SK-N-SH treated with all-trans-retinoic acid at 6 μM for 48 hours (cell line): ENCODE data around the gene TECTB.
"Not testable (repeated sequence)": the region's sequence is repeated elsewhere in the genome, so short reads cannot be mapped to it uniquely, and the experiment has no call there.

ENCODE experiments used
- ATAC-seq: fragments of 200-7000 bp; cut with Tn5 transposase; 3 replicates; pipeline ENCODE4 v1.9.1; 2020; ENCODE audit warnings: mild to moderate bottlenecking, moderate library complexity
- ARNTL ChIP-seq: fragments of 450-650 bp; formaldehyde crosslinking; IDR thresholded peaks from 2 replicates; pipeline ENCODE4 v1.5.0; 2020; ENCODE audit warnings: low read depth, mild to moderate bottlenecking, moderate library complexity, borderline replicate concordance
- BACH2 ChIP-seq: fragments of 250-450 bp; sonication (Bioruptor Pico); IDR thresholded peaks from 2 replicates; pipeline ENCODE4 v1.9.0; 2021; ENCODE audit warnings: mild to moderate bottlenecking, borderline replicate concordance
- CSDC2 ChIP-seq: fragments of 250-450 bp; sonication (Bioruptor Pico); IDR thresholded peaks from 2 replicates; pipeline ENCODE4 v1.5.0; 2020; ENCODE audit warnings: mild to moderate bottlenecking, moderate library complexity
- ESRRG ChIP-seq: fragments of 250-450 bp; sonication (Bioruptor Pico); IDR thresholded peaks from 2 replicates; pipeline ENCODE4 v1.6.1; 2021; ENCODE audit warnings: mild to moderate bottlenecking
- GLIS3 ChIP-seq: fragments of 250-450 bp; sonication (Bioruptor Pico); IDR thresholded peaks from 2 replicates; pipeline ENCODE4 v1.5.0; 2020; ENCODE audit warnings: mild to moderate bottlenecking, moderate library complexity
- ISL1 ChIP-seq: fragments of 250-450 bp; sonication (Bioruptor Pico); IDR thresholded peaks from 2 replicates; pipeline ENCODE4 v2.1.2; 2022; ENCODE audit warnings: mild to moderate bottlenecking, moderate library complexity
- OSR1 ChIP-seq: fragments of 250-450 bp; sonication (Bioruptor Pico); IDR thresholded peaks from 2 replicates; pipeline ENCODE4 v1.8.0; 2022; ENCODE audit warnings: moderate library complexity, mild to moderate bottlenecking, inconsistent platforms
- PPARA ChIP-seq: fragments of 250-450 bp; sonication (Bioruptor Pico); IDR thresholded peaks from 2 replicates; pipeline ENCODE4 v1.5.0; 2020; ENCODE audit warnings: mild to moderate bottlenecking, borderline replicate concordance
- RARB ChIP-seq: fragments of 250-450 bp; sonication (Bioruptor Pico); IDR thresholded peaks from 2 replicates; pipeline ENCODE4 v1.8.0; 2021; ENCODE audit warnings: mild to moderate bottlenecking, moderate library complexity
- SNAI2 ChIP-seq: fragments of 250-450 bp; sonication (Bioruptor Pico); IDR thresholded peaks from 2 replicates; pipeline ENCODE4 v1.5.0; 2020; ENCODE audit warnings: mild to moderate bottlenecking, moderate library complexity
- TCF4 ChIP-seq: fragments of 250-450 bp; sonication (Bioruptor Pico); IDR thresholded peaks from 2 replicates; pipeline ENCODE4 v1.8.0; 2021; ENCODE audit warnings: mild to moderate bottlenecking, moderate library complexity, borderline replicate concordance
- TOX ChIP-seq: fragments of 250-450 bp; sonication (Bioruptor Pico); IDR thresholded peaks from 2 replicates; pipeline ENCODE4 v1.8.0; 2021; ENCODE audit warnings: mild to moderate bottlenecking, moderate library complexity, borderline replicate concordance
- ZC3H10 ChIP-seq: fragments of 250-450 bp; sonication (Bioruptor Pico); IDR thresholded peaks from 2 replicates; pipeline ENCODE4 v1.5.1; 2021; ENCODE audit warnings: mild to moderate bottlenecking, moderate library complexity
- ZFP3 ChIP-seq: fragments of 250-450 bp; sonication (Bioruptor Pico); IDR thresholded peaks from 2 replicates; pipeline ENCODE4 v1.5.0; 2020; ENCODE audit warnings: mild to moderate bottlenecking, moderate library complexity
- ZFP30 ChIP-seq: fragments of 450-650 bp; formaldehyde crosslinking; IDR thresholded peaks from 2 replicates; pipeline ENCODE4 v1.5.0; 2022; ENCODE audit warnings: mild to moderate bottlenecking, moderate library complexity
- ZNF565 ChIP-seq: fragments of 450-650 bp; formaldehyde crosslinking; conservative IDR thresholded peaks from 2 replicates; pipeline ENCODE4 v1.5.0; 2020; ENCODE audit warnings: low read depth, mild to moderate bottlenecking, moderate library complexity
- ZNF70 ChIP-seq: fragments of 450-650 bp; formaldehyde crosslinking; IDR thresholded peaks from 2 replicates; pipeline ENCODE4 v1.5.0; 2020; ENCODE audit warnings: mild to moderate bottlenecking, moderate library complexity
- ZNF8 ChIP-seq: fragments of 450-650 bp; formaldehyde crosslinking; IDR thresholded peaks from 2 replicates; pipeline ENCODE4 v1.5.0; 2020; ENCODE audit warnings: mild to moderate bottlenecking, moderate library complexity
- TF ChIP-seq, protein P1 (sequence below): fragments of 250-450 bp; sonication (Bioruptor Pico); IDR thresholded peaks from 2 replicates; pipeline ENCODE4 v1.8.0; 2021; ENCODE audit warnings: low read depth, mild to moderate bottlenecking, moderate library complexity, borderline replicate concordance
- TF ChIP-seq, protein P2 (sequence below): fragments of 250-450 bp; sonication (Bioruptor Pico); IDR thresholded peaks from 2 replicates; pipeline ENCODE4 v1.5.0; 2020; ENCODE audit warnings: mild to moderate bottlenecking, moderate library complexity
- TF ChIP-seq, protein P3 (sequence below): fragments of 250-450 bp; sonication (Bioruptor Pico); IDR thresholded peaks from 2 replicates; pipeline ENCODE4 v1.8.0; 2020; ENCODE audit warnings: mild to moderate bottlenecking, moderate library complexity, borderline replicate concordance
- TF ChIP-seq, protein P4 (sequence below): fragments of 250-450 bp; sonication (Bioruptor Pico); IDR thresholded peaks from 2 replicates; pipeline ENCODE4 v1.5.1; 2020; ENCODE audit warnings: low read depth, mild to moderate bottlenecking, moderate library complexity

The TECTB gene

DNA sequence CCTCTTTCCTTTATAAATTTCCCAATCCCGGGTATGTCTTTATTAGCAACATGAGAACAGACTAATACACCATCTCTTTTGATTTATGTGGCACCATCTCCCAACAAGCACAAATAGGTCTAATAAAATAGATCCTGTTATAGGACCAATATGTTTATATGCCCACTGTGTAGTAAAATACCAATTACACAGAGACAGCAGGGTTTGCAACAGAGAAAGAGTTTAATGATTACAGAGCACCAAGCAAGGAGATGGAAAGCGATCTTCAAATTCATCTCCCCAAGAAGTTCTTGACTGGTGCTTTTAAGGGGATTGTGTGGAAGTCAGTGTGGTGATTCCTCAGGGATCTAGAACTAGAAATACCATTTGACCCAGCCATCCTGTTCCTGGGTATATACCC lies 33.5 kb upstream of the TECTB start:
- no peak for ATAC-seq
- TF ChIP-seq ISL1 (CRISPR knock-in tag): no peak
- TF ChIP-seq ESRRG (CRISPR knock-in tag): no peak
- TF ChIP-seq SNAI2 (CRISPR knock-in tag): no peak
- no peak for TF ChIP-seq GLIS3 (CRISPR knock-in tag)
- no peak for TF ChIP-seq ZNF70
- TF ChIP-seq ZNF8: no peak
- TF ChIP-seq, protein P1, sequence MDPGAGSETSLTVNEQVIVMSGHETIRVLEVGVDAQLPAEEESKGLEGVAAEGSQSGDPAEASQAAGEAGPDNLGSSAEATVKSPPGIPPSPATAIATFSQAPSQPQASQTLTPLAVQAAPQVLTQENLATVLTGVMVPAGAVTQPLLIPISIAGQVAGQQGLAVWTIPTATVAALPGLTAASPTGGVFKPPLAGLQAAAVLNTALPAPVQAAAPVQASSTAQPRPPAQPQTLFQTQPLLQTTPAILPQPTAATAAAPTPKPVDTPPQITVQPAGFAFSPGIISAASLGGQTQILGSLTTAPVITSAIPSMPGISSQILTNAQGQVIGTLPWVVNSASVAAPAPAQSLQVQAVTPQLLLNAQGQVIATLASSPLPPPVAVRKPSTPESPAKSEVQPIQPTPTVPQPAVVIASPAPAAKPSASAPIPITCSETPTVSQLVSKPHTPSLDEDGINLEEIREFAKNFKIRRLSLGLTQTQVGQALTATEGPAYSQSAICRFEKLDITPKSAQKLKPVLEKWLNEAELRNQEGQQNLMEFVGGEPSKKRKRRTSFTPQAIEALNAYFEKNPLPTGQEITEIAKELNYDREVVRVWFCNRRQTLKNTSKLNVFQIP (CRISPR knock-in tag): no peak
- TF ChIP-seq, protein P2, sequence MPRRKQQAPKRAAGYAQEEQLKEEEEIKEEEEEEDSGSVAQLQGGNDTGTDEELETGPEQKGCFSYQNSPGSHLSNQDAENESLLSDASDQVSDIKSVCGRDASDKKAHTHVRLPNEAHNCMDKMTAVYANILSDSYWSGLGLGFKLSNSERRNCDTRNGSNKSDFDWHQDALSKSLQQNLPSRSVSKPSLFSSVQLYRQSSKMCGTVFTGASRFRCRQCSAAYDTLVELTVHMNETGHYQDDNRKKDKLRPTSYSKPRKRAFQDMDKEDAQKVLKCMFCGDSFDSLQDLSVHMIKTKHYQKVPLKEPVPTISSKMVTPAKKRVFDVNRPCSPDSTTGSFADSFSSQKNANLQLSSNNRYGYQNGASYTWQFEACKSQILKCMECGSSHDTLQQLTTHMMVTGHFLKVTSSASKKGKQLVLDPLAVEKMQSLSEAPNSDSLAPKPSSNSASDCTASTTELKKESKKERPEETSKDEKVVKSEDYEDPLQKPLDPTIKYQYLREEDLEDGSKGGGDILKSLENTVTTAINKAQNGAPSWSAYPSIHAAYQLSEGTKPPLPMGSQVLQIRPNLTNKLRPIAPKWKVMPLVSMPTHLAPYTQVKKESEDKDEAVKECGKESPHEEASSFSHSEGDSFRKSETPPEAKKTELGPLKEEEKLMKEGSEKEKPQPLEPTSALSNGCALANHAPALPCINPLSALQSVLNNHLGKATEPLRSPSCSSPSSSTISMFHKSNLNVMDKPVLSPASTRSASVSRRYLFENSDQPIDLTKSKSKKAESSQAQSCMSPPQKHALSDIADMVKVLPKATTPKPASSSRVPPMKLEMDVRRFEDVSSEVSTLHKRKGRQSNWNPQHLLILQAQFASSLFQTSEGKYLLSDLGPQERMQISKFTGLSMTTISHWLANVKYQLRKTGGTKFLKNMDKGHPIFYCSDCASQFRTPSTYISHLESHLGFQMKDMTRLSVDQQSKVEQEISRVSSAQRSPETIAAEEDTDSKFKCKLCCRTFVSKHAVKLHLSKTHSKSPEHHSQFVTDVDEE (CRISPR knock-in tag): no peak
- TF ChIP-seq ZNF565: no peak
- TF ChIP-seq ZFP3 (CRISPR knock-in tag): no peak
- TF ChIP-seq, all 23 proteins: peak for 0

DNA sequence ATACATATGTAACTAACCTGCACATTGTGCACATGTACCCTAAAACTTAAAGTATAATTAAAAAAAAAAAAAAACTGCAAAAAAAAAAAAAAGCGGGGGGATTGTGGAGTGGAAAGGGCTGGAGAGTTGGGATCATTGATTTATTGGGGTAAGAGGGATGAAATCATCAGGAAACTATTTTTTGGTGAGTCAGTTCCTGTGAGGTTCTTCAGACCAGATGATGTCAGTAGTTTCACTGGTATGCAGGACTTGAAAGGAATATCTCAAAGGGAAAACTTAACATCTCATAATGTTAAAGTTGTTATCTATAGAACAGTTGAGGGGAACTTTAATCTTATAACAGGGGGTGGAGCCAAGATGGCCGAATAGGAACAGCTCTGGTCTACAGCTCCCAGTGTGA lies 32.6 kb upstream of the TECTB start:
- no peak for TF ChIP-seq ARNTL (CRISPR knock-in tag)
- TF ChIP-seq ZFP30 (CRISPR knock-in tag): no peak
- TF ChIP-seq, protein P1 (CRISPR knock-in tag): no peak
- no peak for TF ChIP-seq ZFP3 (CRISPR knock-in tag)
- no peak for TF ChIP-seq BACH2 (CRISPR knock-in tag)
- no peak for TF ChIP-seq RARB (CRISPR knock-in tag)
- no peak for TF ChIP-seq ZC3H10 (CRISPR knock-in tag)
- no peak for TF ChIP-seq CSDC2 (CRISPR knock-in tag)
- no peak for TF ChIP-seq TOX (CRISPR knock-in tag)
- no peak for TF ChIP-seq TCF4 (CRISPR knock-in tag)
- no peak for TF ChIP-seq ZNF565
- TF ChIP-seq, protein P2 (CRISPR knock-in tag): no peak
- TF ChIP-seq GLIS3 (CRISPR knock-in tag): no peak
- ATAC-seq: no peak

DNA sequence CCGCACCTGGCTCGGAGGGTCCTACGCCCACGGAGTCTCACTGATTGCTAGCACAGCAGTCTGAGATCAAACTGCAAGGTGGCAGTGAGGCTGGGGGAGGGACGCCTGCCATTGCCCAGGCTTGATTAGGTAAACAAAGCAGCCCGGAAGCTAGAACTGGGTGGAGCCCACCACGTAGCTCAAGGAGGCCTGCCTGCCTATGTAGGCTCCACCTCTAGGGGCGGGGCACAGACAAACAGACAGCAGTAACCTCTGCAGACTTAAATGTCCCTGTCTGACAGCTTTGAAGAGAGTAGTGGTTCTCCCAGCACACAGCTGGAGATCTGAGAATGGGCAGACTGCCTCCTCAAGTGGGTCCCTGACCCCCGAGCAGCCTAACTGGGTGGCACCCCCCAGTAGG lies 32.0 kb upstream of the TECTB start:
- not testable (repeated sequence) for ATAC-seq

DNA sequence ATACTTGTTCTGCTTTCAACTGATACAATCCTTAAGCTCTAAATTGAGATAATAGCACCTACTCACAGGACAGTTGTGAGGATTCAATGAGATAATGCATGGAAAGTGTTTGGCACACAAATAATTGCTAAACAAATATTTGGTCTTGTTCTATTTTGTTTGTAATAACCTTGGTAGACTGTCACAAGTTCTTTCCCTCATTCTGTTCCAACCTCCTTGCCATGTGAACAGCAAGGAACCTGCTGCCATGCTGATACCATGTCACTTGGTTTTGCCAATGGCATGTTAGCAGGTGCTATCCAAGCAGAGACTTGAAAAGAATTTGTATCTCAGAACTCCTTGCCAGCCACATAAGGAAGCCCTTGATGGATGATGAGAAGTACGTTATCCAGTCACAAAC lies 24.8 kb upstream of the TECTB start:
- ATAC-seq: no peak
- TF ChIP-seq OSR1 (CRISPR knock-in tag) (no peak), CSDC2 (CRISPR knock-in tag) (no peak), PPARA (CRISPR knock-in tag) (no peak), ZNF8 (no peak), ZFP30 (CRISPR knock-in tag) (no peak), ARNTL (CRISPR knock-in tag) (no peak), ZNF70 (no peak), TOX (CRISPR knock-in tag) (no peak), ESRRG (CRISPR knock-in tag) (no peak), TCF4 (CRISPR knock-in tag) (no peak), GLIS3 (CRISPR knock-in tag) (no peak)
- TF ChIP-seq, protein P3, sequence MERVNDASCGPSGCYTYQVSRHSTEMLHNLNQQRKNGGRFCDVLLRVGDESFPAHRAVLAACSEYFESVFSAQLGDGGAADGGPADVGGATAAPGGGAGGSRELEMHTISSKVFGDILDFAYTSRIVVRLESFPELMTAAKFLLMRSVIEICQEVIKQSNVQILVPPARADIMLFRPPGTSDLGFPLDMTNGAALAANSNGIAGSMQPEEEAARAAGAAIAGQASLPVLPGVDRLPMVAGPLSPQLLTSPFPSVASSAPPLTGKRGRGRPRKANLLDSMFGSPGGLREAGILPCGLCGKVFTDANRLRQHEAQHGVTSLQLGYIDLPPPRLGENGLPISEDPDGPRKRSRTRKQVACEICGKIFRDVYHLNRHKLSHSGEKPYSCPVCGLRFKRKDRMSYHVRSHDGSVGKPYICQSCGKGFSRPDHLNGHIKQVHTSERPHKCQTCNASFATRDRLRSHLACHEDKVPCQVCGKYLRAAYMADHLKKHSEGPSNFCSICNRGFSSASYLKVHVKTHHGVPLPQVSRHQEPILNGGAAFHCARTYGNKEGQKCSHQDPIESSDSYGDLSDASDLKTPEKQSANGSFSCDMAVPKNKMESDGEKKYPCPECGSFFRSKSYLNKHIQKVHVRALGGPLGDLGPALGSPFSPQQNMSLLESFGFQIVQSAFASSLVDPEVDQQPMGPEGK: no peak
- TF ChIP-seq, protein P4, sequence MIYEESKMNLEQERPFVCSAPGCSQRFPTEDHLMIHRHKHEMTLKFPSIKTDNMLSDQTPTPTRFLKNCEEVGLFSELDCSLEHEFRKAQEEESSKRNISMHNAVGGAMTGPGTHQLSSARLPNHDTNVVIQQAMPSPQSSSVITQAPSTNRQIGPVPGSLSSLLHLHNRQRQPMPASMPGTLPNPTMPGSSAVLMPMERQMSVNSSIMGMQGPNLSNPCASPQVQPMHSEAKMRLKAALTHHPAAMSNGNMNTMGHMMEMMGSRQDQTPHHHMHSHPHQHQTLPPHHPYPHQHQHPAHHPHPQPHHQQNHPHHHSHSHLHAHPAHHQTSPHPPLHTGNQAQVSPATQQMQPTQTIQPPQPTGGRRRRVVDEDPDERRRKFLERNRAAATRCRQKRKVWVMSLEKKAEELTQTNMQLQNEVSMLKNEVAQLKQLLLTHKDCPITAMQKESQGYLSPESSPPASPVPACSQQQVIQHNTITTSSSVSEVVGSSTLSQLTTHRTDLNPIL (CRISPR knock-in tag): no peak
